Body of pancreas (tissue), 4 donors: ENCODE data around the gene PPP2R5E. TPM values are rescaled to one million over a fixed set of nuclear protein-coding genes. Genes with fewer than 3 reads are reported as not detected.
A peak's percentile ranks its signal among the peaks of the same experiment; 100 is the strongest.

ENCODE experiments used
- ATAC-seq: fragments of 150-250 bp; one replicate; pipeline ENCODE4 v1.9.1; 2016
- DNase-seq, 4 donors: peaks; one replicate each; pipeline ENCODE4 v3.0.0-alpha.2; 2019
- H3K27ac ChIP-seq, 4 donors: fragments of 200-600 bp; sonication (generic); 1 replicate in 3 of 4; 2 replicates in 1 of 4; pipeline versions ENCODE4 v1.5.1 to v1.6.1; 2016 to 2019; ENCODE audit warnings: mild to moderate bottlenecking in 1 of 4, mixed read lengths in 1 of 4, moderate library complexity in 1 of 4
- H3K27me3 ChIP-seq, 2 donors: fragments of 200-600 bp; sonication (generic); one replicate each; pipeline ENCODE4 v1.6.0; 2016; ENCODE audit warnings: mild to moderate bottlenecking in 1 of 2
- H3K36me3 ChIP-seq, 2 donors: fragments of 200-600 bp; sonication (generic); replicated peaks in 1 of 2; 2 replicates each; pipeline ENCODE4 v1.5.1; 2016; ENCODE audit warnings: low read depth in 2 of 2; ENCODE audit not compliant: insufficient read depth in 1 of 2
- H3K4me1 ChIP-seq: fragments of 200-600 bp; sonication (generic); one replicate; pipeline ENCODE4 v1.6.0; 2016
- H3K4me3 ChIP-seq, 2 donors: fragments of 200-600 bp; sonication (generic); 1 replicate in 1 of 2; 2 replicates in 1 of 2; pipeline ENCODE4 v1.5.1; 2016 to 2019
- H3K9me3 ChIP-seq, 3 donors: fragments of 200-600 bp; sonication (generic); 1 replicate in 2 of 3; 2 replicates in 1 of 3; pipeline ENCODE4 v1.5.1; 2016
- CTCF ChIP-seq, 7 experiments: fragments of 450-650 bp in 4 of 7; fragments of 200-600 bp in 3 of 7; sonication (generic) in 3 of 7; IDR thresholded peaks; one replicate each; pipeline ENCODE4 v1.5.1; 2016 to 2019; ENCODE audit warnings: antibody characterized with exemption in 7 of 7
- POLR2A ChIP-seq, 3 donors: fragments of 450-650 bp; IDR thresholded peaks; one replicate each; pipeline ENCODE4 v1.6.1; 2016; ENCODE audit warnings: antibody characterized with exemption in 3 of 3, mild to moderate bottlenecking in 2 of 3
- WGBS, 2 donors: methylation state at CpG; one replicate each; pipeline ENCODE4 v1.1.5; 2017; 5-methylcytosine and 5-hydroxymethylcytosine counted together
- intact Hi-C: fragments of 100-400 bp; cut with DNase I; formaldehyde crosslinking; loops from one replicate; pipeline ENCODE4 v1.15.1; 2023
- total RNA-seq, 2 donors: library from RNA; depleted of rRNA; stranded (reverse); fragments of >200 nt; gene quantifications; one replicate each; pipeline ENCODE4 v1.1.0, GENCODE V29; 2016

Gene PPP2R5E
- total RNA-seq, 2 donors from 2014 or later = 9.2 to 12.5 TPM

GRCh38 chr14:63472986-63473788, 70.0 kb downstream of the PPP2R5E start:
- Histone ChIP-seq H3K4me1 (peaks cover 56% of the 10 kb centered on the region), H3K4me3 (no peak overlapping the region), H3K36me3 (no peaks in the 10 kb centered on the region), H3K9me3 (no peaks in the 10 kb centered on the region), H3K27me3 (no peaks in the 10 kb centered on the region), H3K27ac (peak overlapping the region in 2 of 4 donors; percentile 71 to 82)
- ATAC-seq (no peak), DNase-seq (no peak)
- intact Hi-C loops = no loop called here
- TF ChIP-seq POLR2A (IDR thresholded peaks at IDR 0.05) (no peak), CTCF (IDR thresholded peaks at IDR 0.05) (no peak)
- 73 to 80% methylated on average over 7 of the region's 7 CpGs for WGBS, 2 donors

GRCh38 chr14:63470962-63471793, 72.0 kb downstream of the PPP2R5E start:
- no peaks in the 10 kb centered on the region for H3K27me3 ChIP-seq
- no peaks in the 10 kb centered on the region for H3K9me3 ChIP-seq
- ATAC-seq (peak; percentile 91), DNase-seq (no peak)
- H3K4me3 ChIP-seq = no peak overlapping the region
- peaks cover 58% of the 10 kb centered on the region for H3K4me1 ChIP-seq
- no peaks in the 10 kb centered on the region for H3K36me3 ChIP-seq
- WGBS, 2 donors = 25 to 38% methylated on average over 3 of the region's 3 CpGs
- peak overlapping the region; percentile 44 to 82 (median 62) for H3K27ac ChIP-seq
- intact Hi-C loops = no loop called here
- TF ChIP-seq POLR2A (IDR thresholded peaks at IDR 0.05) = no peak
- TF ChIP-seq CTCF (IDR thresholded peaks at IDR 0.05) = no peak

GRCh38 chr14:63468294-63468693, 74.9 kb downstream of the PPP2R5E start:
- Histone ChIP-seq H3K36me3 (no peaks in the 10 kb centered on the region), H3K4me1 (peaks cover 48% of the 10 kb centered on the region), H3K27me3 (no peaks in the 10 kb centered on the region), H3K27ac (no peak overlapping the region), H3K9me3 (no peaks in the 10 kb centered on the region), H3K4me3 (no peak overlapping the region)
- intact Hi-C loops = no loop called here
- DNase-seq (no peak), ATAC-seq (no peak)
- TF ChIP-seq CTCF (IDR thresholded peaks at IDR 0.05) (no peak), POLR2A (IDR thresholded peaks at IDR 0.05) (no peak)
- 43% methylated on average over 1 of the region's 1 CpG for WGBS, 2 donors

- Histone ChIP-seq H3K36me3 (no peaks in the 10 kb centered on the region), H3K4me3 (no peak overlapping the region), H3K4me1 (peaks cover 43% of the 10 kb centered on the region), H3K27me3 (no peaks in the 10 kb centered on the region), H3K27ac (no peak overlapping the region), H3K9me3 (no peaks in the 10 kb centered on the region)
- WGBS, 2 donors = 14 to 27% methylated on average over 4 of the region's 4 CpGs
- DNase-seq (no peak), ATAC-seq (no peak)
- intact Hi-C loops = no loop called here
- TF ChIP-seq CTCF (IDR thresholded peaks at IDR 0.05) (no peak), POLR2A (IDR thresholded peaks at IDR 0.05) (no peak)
Measured at GRCh38 chr14:63467440-63468072, 75.6 kb downstream of the PPP2R5E start.
